GM11168 (cell line): ENCODE measurements around the gene ZNF217.

ENCODE experiments used
- in situ Hi-C: fragments of 300-500 bp; cut with MboI; formaldehyde crosslinking; loops from one replicate; pipeline ENCODE4 v1.12.0; 2022; ENCODE audit warnings: low sequenced_read_pairs; ENCODE audit not compliant: unreplicated experiment

ZNF217 gene

GRCh38 chr20:53570446-53571276, 23.0 kb downstream of the ZNF217 start:
- in situ Hi-C loops = loop anchor here (10.0 to 25.0 kb wide), 4 partner anchors 158 to 642 kb away; partner anchors contain the start of gene PFDN4

GRCh38 chr20:53569606-53570307, 23.9 kb downstream of the ZNF217 start:
- in situ Hi-C loops = loop anchor here (10.0 to 25.0 kb wide), 4 partner anchors 157 to 643 kb away; partner anchors contain the start of gene PFDN4

GRCh38 chr20:53569005-53569404, 24.6 kb downstream of the ZNF217 start:
- in situ Hi-C loops = loop anchor here (25.0 kb wide), 2 partner anchors 157 to 643 kb away; partner anchors contain the start of gene PFDN4

GRCh38 chr20:53568351-53568750, 25.3 kb downstream of the ZNF217 start:
- in situ Hi-C loops = loop anchor here (25.0 kb wide), 2 partner anchors 156 to 644 kb away; partner anchors contain the start of gene PFDN4

- in situ Hi-C loops = loop anchor here (25.0 kb wide), 2 partner anchors 155 to 645 kb away; partner anchors contain the start of gene PFDN4
Measured at GRCh38 chr20:53567379-53567917, 26.2 kb downstream of the ZNF217 start.

GRCh38 chr20:53566623-53567022, 27.0 kb downstream of the ZNF217 start:
- in situ Hi-C loops = loop anchor here (25.0 kb wide), 2 partner anchors 154 to 646 kb away; partner anchors contain the start of gene PFDN4

GRCh38 chr20:53565254-53565653, 28.4 kb downstream of the ZNF217 start:
- in situ Hi-C loops = loop anchor here (25.0 kb wide), 2 partner anchors 153 to 647 kb away; partner anchors contain the start of gene PFDN4

- in situ Hi-C loops = loop anchor here (25.0 kb wide), 2 partner anchors 150 to 650 kb away; partner anchors contain the start of gene PFDN4
Measured at GRCh38 chr20:53562104-53562764, 31.4 kb downstream of the ZNF217 start.

GRCh38 chr20:53561505-53561904, 32.1 kb downstream of the ZNF217 start:
- in situ Hi-C loops = loop anchor here (25.0 kb wide), 2 partner anchors 149 to 651 kb away; partner anchors contain the start of gene PFDN4

GRCh38 chr20:53559816-53560215, 33.8 kb downstream of the ZNF217 start:
- in situ Hi-C loops = loop anchor here (25.0 kb wide), 2 partner anchors 148 to 652 kb away; partner anchors contain the start of gene PFDN4

GRCh38 chr20:53557130-53557529, 36.5 kb downstream of the ZNF217 start:
- in situ Hi-C loops = loop anchor here (25.0 kb wide), 2 partner anchors 145 to 655 kb away; partner anchors contain the start of gene PFDN4

GRCh38 chr20:53556267-53556897, 37.3 kb downstream of the ZNF217 start:
- in situ Hi-C loops = loop anchor here (25.0 kb wide), 2 partner anchors 144 to 656 kb away; partner anchors contain the start of gene PFDN4

- in situ Hi-C loops = loop anchor here (25.0 kb wide), 2 partner anchors 144 to 656 kb away; partner anchors contain the start of gene PFDN4
Measured at GRCh38 chr20:53555816-53556215, 37.8 kb downstream of the ZNF217 start.

- in situ Hi-C loops = loop anchor here (25.0 kb wide), 2 partner anchors 143 to 657 kb away; partner anchors contain the start of gene PFDN4
Measured at GRCh38 chr20:53555081-53555480, 38.6 kb downstream of the ZNF217 start.

GRCh38 chr20:53552572-53552893, 41.1 kb downstream of the ZNF217 start:
- in situ Hi-C loops = loop anchor here (25.0 kb wide), 2 partner anchors 140 to 660 kb away; partner anchors contain the start of gene PFDN4

- in situ Hi-C loops = loop anchor here (25.0 kb wide), 2 partner anchors 140 to 660 kb away; partner anchors contain the start of gene PFDN4
Measured at GRCh38 chr20:53551719-53552571, 41.7 kb downstream of the ZNF217 start.

- in situ Hi-C loops = loop anchor here (25.0 kb wide), 2 partner anchors 138 to 662 kb away; partner anchors contain the start of gene PFDN4
Measured at GRCh38 chr20:53550280-53551187, 43.1 kb downstream of the ZNF217 start.
